Measurements from ENCODE around the gene CST2.

GRCh38 chr20:23800865-23801264, 25.7 kb downstream of the CST2 start:
- TF ChIP-seq CTCF (conservative IDR thresholded peaks at IDR 0.05) (no peak), ZFX (IDR thresholded peaks at IDR 0.05) (no peak)

Measured in C4-2B (cell line).